IMR-90 (cell line): ENCODE measurements around the gene ITM2B. TPM values are rescaled to one million over a fixed set of nuclear protein-coding genes. Genes with fewer than 3 reads are reported as not detected.
A peak's percentile ranks its signal among the peaks of the same experiment; 100 is the strongest.

Source experiments
- ATAC-seq: fragments of 200-7000 bp; cut with Tn5 transposase; 2 replicates; pipeline ENCODE4 v1.9.1; 2020; ENCODE audit warnings: low read depth, mild to moderate bottlenecking, moderate library complexity
- BruUV-seq: library from RNA; stranded (reverse); fragments of 400-500 nt; replicated peaks from 2 replicates; lab custom pipeline; 2021; lab: Mats Ljungman, UMichigan
- CTCF ChIA-PET: fragments of 300-600 bp; formaldehyde crosslinking; extraction: SDS; loops from one replicate; lab custom pipeline; 2021; ENCODE audit warnings: antibody characterized with exemption; lab: Yijun Ruan, JAX
- POLR2A ChIA-PET: fragments of 300-600 bp; sonication (Branson Sonifier 250); formaldehyde crosslinking; loops from one replicate; lab custom pipeline; 2022; ENCODE audit warnings: antibody characterized with exemption; ENCODE audit not compliant: unreplicated experiment; lab: Charles Lee
- DNase-seq: peaks from one replicate; pipeline ENCODE4 v3.0.0; 2013
- H2AFZ ChIP-seq: replicated peaks from 2 replicates; pipeline ENCODE3; 2013; ENCODE audit warnings: low read length, mild to moderate bottlenecking; ENCODE audit not compliant: poor library complexity
- H2AK5ac ChIP-seq: 2 replicates; pipeline ENCODE4 v1.6.1; 2013; ENCODE audit warnings: low read depth, low read length, inconsistent platforms
- H2AK9ac ChIP-seq: replicated peaks from 2 replicates; pipeline ENCODE3; 2013; ENCODE audit warnings: mild to moderate bottlenecking, low read depth, low read length, moderate library complexity; ENCODE audit not compliant: poor library complexity
- H2BK120ac ChIP-seq: 2 replicates; pipeline ENCODE4 v1.6.1; 2013; ENCODE audit warnings: low read depth, low read length, inconsistent platforms
- H2BK15ac ChIP-seq: 3 replicates; pipeline ENCODE4 v1.6.1; 2013; ENCODE audit warnings: low read depth, low read length, inconsistent platforms
- H2BK20ac ChIP-seq: 2 replicates; pipeline ENCODE4 v1.6.1; 2013; ENCODE audit warnings: low read depth, mild to moderate bottlenecking, inconsistent platforms, low read length, moderate library complexity
- H2BK5ac ChIP-seq: 2 replicates; pipeline ENCODE4 v1.6.1; 2013; ENCODE audit warnings: mild to moderate bottlenecking, low read depth, low read length, inconsistent platforms; ENCODE audit not compliant: poor library complexity, severe bottlenecking
- H3K14ac ChIP-seq: replicated peaks from 2 replicates; pipeline ENCODE4 v1.6.1; 2013; ENCODE audit warnings: low read depth, low read length, inconsistent platforms
- H3K18ac ChIP-seq: 2 replicates; pipeline ENCODE4 v1.6.1; 2013; ENCODE audit warnings: low read depth, low read length, control low read depth
- H3K23ac ChIP-seq: 2 replicates; pipeline ENCODE4 v1.6.1; 2013; ENCODE audit warnings: low read depth, low read length, inconsistent platforms
- H3K27ac ChIP-seq: 2 replicates; pipeline ENCODE4 v1.5.1; 2013; ENCODE audit warnings: mild to moderate bottlenecking, control low read depth, low read length; ENCODE audit not compliant: insufficient read depth
- H3K27me3 ChIP-seq: 2 replicates; pipeline ENCODE4 v1.6.1; 2013; ENCODE audit warnings: low read length; ENCODE audit not compliant: control insufficient read depth, insufficient read depth
- H3K36me3 ChIP-seq: 2 replicates; pipeline ENCODE4 v1.6.1; 2013; ENCODE audit warnings: low read length, mixed read lengths; ENCODE audit not compliant: control insufficient read depth, insufficient read depth
- H3K4ac ChIP-seq: 2 replicates; pipeline ENCODE4 v1.6.1; 2013; ENCODE audit warnings: low read depth, low read length, inconsistent platforms
- H3K4me1 ChIP-seq: 2 replicates; pipeline ENCODE4 v1.6.1; 2013; ENCODE audit warnings: low read length, mixed read lengths; ENCODE audit not compliant: control insufficient read depth, insufficient read depth
- H3K4me2 ChIP-seq: 2 replicates; pipeline ENCODE4 v1.6.1; 2013; ENCODE audit warnings: low read depth, mild to moderate bottlenecking, control low read depth, low read length, moderate library complexity
- H3K4me3 ChIP-seq: 2 replicates; pipeline ENCODE4 v1.5.1; 2013; ENCODE audit warnings: low read depth, mild to moderate bottlenecking, control low read depth, low read length, moderate library complexity; ENCODE audit not compliant: insufficient read depth
- H3K56ac ChIP-seq: 2 replicates; pipeline ENCODE4 v1.6.1; 2013; ENCODE audit warnings: low read length, inconsistent platforms; ENCODE audit not compliant: insufficient read depth; ENCODE audit errors: extremely low read depth
- H3K79me1 ChIP-seq, 2 experiments: 2 replicates each; pipeline ENCODE4 v1.6.1; 2013; ENCODE audit warnings: low read length in 2 of 2, inconsistent platforms in 1 of 2, low read depth in 1 of 2
- H3K9ac ChIP-seq: 2 replicates; pipeline ENCODE4 v1.6.1; 2013; ENCODE audit warnings: low read depth, low read length, control low read depth
- H3K9me1 ChIP-seq: 2 replicates; pipeline ENCODE4 v1.6.1; 2013; ENCODE audit warnings: low read length, inconsistent platforms; ENCODE audit not compliant: insufficient read depth
- H3K9me3 ChIP-seq: 2 replicates; pipeline ENCODE4 v1.6.1; 2013; ENCODE audit warnings: low read length; ENCODE audit not compliant: control insufficient read depth, insufficient read depth
- H4K20me1 ChIP-seq: 2 replicates; pipeline ENCODE4 v1.6.1; 2013; ENCODE audit warnings: low read length, inconsistent platforms; ENCODE audit not compliant: insufficient read depth
- H4K5ac ChIP-seq: 2 replicates; pipeline ENCODE4 v1.6.1; 2013; ENCODE audit warnings: mild to moderate bottlenecking, low read depth, low read length, control low read depth
- H4K8ac ChIP-seq, 2 experiments: 2 replicates each; pipeline ENCODE4 v1.6.1; 2013; ENCODE audit warnings: low read depth in 2 of 2, low read length in 2 of 2, control low read depth in 1 of 2, inconsistent platforms in 1 of 2
- H4K91ac ChIP-seq: 2 replicates; pipeline ENCODE4 v1.6.1; 2013; ENCODE audit warnings: low read depth, low read length, inconsistent platforms; ENCODE audit not compliant: insufficient read depth
- CEBPB ChIP-seq: IDR thresholded peaks from 2 replicates; pipeline ENCODE4 v1.6.1; 2012; ENCODE audit warnings: low read depth, low read length, improper control_type of control experiment
- CHD1 ChIP-seq: IDR thresholded peaks from 2 replicates; pipeline ENCODE4 v1.6.1; 2012; ENCODE audit warnings: low read depth, low read length, improper control_type of control experiment
- WGBS, 2 experiments: methylation state at CpG; one replicate each; pipeline versions ENCODE4 v1.1.5 to v1.1.7; 2013; ENCODE audit warnings: missing lambda C conversion rate in 2 of 2; ENCODE audit not compliant: insufficient read length in 1 of 2; ENCODE audit errors: extremely low coverage in 2 of 2; 5-methylcytosine and 5-hydroxymethylcytosine counted together
- dilution Hi-C: fragments of 300-500 bp; cut with HindIII; formaldehyde crosslinking; loops from one replicate; pipeline ENCODE4 v1.14.3; 2018; ENCODE audit warnings: low sequenced_read_pairs; ENCODE audit not compliant: unreplicated experiment
- in situ Hi-C: fragments of 300-500 bp; cut with MboI; formaldehyde crosslinking; loops from 3 replicates; pipeline ENCODE4 v1.14.3; 2019; ENCODE audit warnings: low sequenced_read_pairs, inconsistent platforms, mixed read lengths
- intact Hi-C: fragments of 100-400 bp; cut with micrococcal nuclease; formaldehyde crosslinking; loops from 2 replicates; pipeline ENCODE4 v1.10.0; 2022
- polyA plus RNA-seq, 3 experiments: library from polyadenylated mRNA; depleted of rRNA; stranded (reverse); fragments of >200 nt; gene quantifications; 2 replicates each; pipeline ENCODE4 v1.2.3, GENCODE V29; 2012; ENCODE audit warnings: low replicate concordance in 1 of 3
- total RNA-seq: library from RNA; depleted of rRNA; stranded (reverse); fragments of >200 nt; gene quantifications from 2 replicates; pipeline ENCODE4 v1.2.3, GENCODE V29; 2012

Gene ITM2B
- total and polyA plus RNA-seq, 2 of the 4 experiments (the other 2 are of a cell fraction) = 51.1 to 158 TPM

- peak overlapping the region; percentile 76 for H3K27ac ChIP-seq
- ChIA-PET CTCF (interaction anchor here (0.6 kb wide), 1 partner anchor 245 kb away, joined by 3 read pairs; no protein-coding TSS in a partner anchor), POLR2A (no interaction called here)
- peak overlapping the region; percentile 97 for H3K23ac ChIP-seq
- H2BK5ac ChIP-seq = peak overlapping the region; percentile 75
- H2BK15ac ChIP-seq = no peak overlapping the region; the same call in 2 of the 3 replicates
- no peaks in the 10 kb centered on the region; the same call in 1 of the 2 replicates for H3K9me1 ChIP-seq
- TF ChIP-seq CEBPB (peak; percentile 20; the same call in 1 of the 2 replicates), CHD1 (no peak)
- peak overlapping the region; percentile 70 for H3K9ac ChIP-seq
- in situ Hi-C loops = no loop called here
- H3K4me1 ChIP-seq = no peaks in the 10 kb centered on the region
- H4K5ac ChIP-seq = peak overlapping the region; percentile 79
- H2BK20ac ChIP-seq = 0 out of 2 replicates have a peak overlapping the region, but pooled peaks have one; percentile 39
- no peaks in the 10 kb centered on the region for H3K36me3 ChIP-seq
- peak overlapping the region; percentile 45; the same call in 1 of the 2 replicates for H2AK5ac ChIP-seq
- dilution Hi-C loops = no loop called here
- H3K9me3 ChIP-seq = no peaks in the 10 kb centered on the region
- H4K8ac ChIP-seq = peak overlapping the region; percentile 96 to 97
- H4K91ac ChIP-seq = peak overlapping the region; percentile 93
- H3K4me2 ChIP-seq = peak overlapping the region; percentile 88
- peak overlapping the region; percentile 97 for H3K14ac ChIP-seq
- H3K4me3 ChIP-seq = peak overlapping the region; percentile 59
- peaks cover 5% of the 10 kb centered on the region; the same call in 1 of the 2 replicates for H4K20me1 ChIP-seq
- WGBS, 2 experiments = 8% methylated on average over 4 of the region's 12 CpGs; no CpG with 5 or more reads in 1 of the 2 experiments
- peaks cover 0 to 19% of the 10 kb centered on the region in 2 experiments; a peak in 2 of 4 replicates for H3K79me1 ChIP-seq
- peak overlapping the region; percentile 98 for H2AK9ac ChIP-seq
- no TSS peak for BruUV-seq
- ATAC-seq (no peak), DNase-seq (peak; percentile 37)
- H3K4ac ChIP-seq = peak overlapping the region; percentile 93
- H2AFZ ChIP-seq = peak overlapping the region; percentile 93
- H3K18ac ChIP-seq = peak overlapping the region; percentile 22
- H3K56ac ChIP-seq = peak overlapping the region; percentile 92
- H2BK120ac ChIP-seq = peak overlapping the region; percentile 59
- intact Hi-C loops = loop anchor here (1.0 to 2.0 kb wide), 2 partner anchors 176 to 208 kb away; partner anchors contain the start of gene MED4
- H3K27me3 ChIP-seq = no peaks in the 10 kb centered on the region
Observed at GRCh38 chr13:48302871-48303358, 69.9 kb downstream of the ITM2B start.
